Measurements from ENCODE around the gene SAMHD1. TPM values are rescaled to one million over a fixed set of nuclear protein-coding genes. Genes with fewer than 3 reads are reported as not detected.
"Not testable (repeated sequence)": the region's sequence is repeated elsewhere in the genome, so short reads cannot be mapped to it uniquely, and the experiment has no call there.

Gene SAMHD1
- total RNA-seq, 4 donors from 2014 or later: 76.8 to 172 (median 104) TPM

GRCh38 chr20:36919715-36920333, 31.7 kb downstream of the SAMHD1 start:
- H3K4me1 ChIP-seq: no peaks in the 10 kb centered on the region
- H3K36me3 ChIP-seq: no peaks in the 10 kb centered on the region
- no peak overlapping the region for H3K27ac ChIP-seq
- no peaks in the 10 kb centered on the region for H3K27me3 ChIP-seq
- DNase-seq: no peak
- H3K4me3 ChIP-seq: no peak overlapping the region
- no peaks in the 10 kb centered on the region for H3K9me3 ChIP-seq
- TF ChIP-seq POLR2A (IDR thresholded peaks at IDR 0.05): no peak
- TF ChIP-seq CTCF (IDR thresholded peaks at IDR 0.05): peak; percentile 65 to 82 (median 77)
- intact Hi-C loops (cut with DNase I; ENCODE audit: low total_unique reads): no loop called here

DNA sequence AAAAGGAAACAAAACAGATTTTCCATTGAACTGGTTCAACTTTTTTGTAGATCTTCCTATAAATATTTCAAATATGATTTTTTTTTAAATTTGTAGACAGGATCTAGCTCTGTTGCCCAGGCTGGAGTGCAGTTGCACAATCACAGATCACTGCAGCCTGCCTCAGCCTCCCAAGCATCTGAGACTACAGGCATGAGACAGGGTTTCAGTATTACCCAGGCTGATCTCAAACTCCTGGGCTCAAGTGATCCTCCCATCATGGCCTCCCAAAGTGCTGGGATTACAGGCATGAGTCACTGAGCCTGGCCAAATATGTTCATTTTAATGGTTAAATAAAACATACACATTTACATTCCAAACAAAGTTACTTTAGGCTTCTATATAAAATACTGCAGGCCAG, 33.6 kb downstream of the SAMHD1 start:
- no peaks in the 10 kb centered on the region for H3K4me1 ChIP-seq
- H3K36me3 ChIP-seq: no peaks in the 10 kb centered on the region
- no peaks in the 10 kb centered on the region for H3K9me3 ChIP-seq
- no peak for DNase-seq
- intact Hi-C loops (cut with DNase I; ENCODE audit: low total_unique reads): no loop called here
- H3K27me3 ChIP-seq: no peaks in the 10 kb centered on the region
- TF ChIP-seq CTCF (IDR thresholded peaks at IDR 0.05) (no peak), POLR2A (IDR thresholded peaks at IDR 0.05) (no peak)
- H3K4me3 ChIP-seq: no peak overlapping the region
- H3K27ac ChIP-seq: no peak overlapping the region

DNA sequence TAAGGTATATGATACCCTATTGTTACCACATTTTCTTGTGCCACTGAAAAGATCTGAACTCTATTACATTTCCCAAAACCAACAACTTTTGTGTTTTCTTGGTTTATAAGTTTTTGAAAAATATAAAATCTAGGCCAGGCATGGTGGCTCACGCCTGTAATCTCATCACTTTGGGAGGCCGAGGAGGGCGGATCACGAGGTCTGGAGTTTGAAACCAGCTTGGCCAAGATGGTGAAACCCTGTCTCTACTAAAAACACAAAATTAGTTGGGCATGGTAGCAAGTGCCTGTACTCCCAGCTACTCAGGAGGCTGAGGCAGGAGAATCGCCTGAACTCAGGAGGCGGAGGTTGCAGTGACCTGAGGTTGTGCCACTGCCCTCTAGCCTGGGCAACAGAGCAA, 34.3 kb downstream of the SAMHD1 start:
- no peaks in the 10 kb centered on the region for H3K36me3 ChIP-seq

DNA sequence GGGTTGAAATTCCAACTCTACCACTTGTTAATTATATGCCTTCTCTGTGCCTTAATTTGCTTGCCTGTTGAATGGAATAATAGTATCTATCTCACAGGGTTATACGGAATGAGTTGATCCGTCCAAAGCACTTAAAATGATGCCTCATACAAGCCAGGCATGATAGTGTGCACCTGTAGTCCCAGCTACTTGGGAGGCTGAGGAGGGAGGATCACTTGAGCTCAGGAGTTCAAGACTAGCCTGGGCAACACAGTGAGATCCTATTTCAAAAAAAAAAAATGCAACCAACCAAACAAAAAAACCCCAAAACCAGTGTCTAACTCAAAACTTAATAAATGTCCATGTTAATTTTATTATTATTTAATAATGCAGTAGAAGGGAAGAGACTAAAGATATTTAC, 35.3 kb downstream of the SAMHD1 start:
- H3K4me1 ChIP-seq: no peaks in the 10 kb centered on the region
- no peaks in the 10 kb centered on the region for H3K36me3 ChIP-seq
- H3K9me3 ChIP-seq: no peaks in the 10 kb centered on the region
- DNase-seq: no peak
- no peaks in the 10 kb centered on the region for H3K27me3 ChIP-seq
- no peak overlapping the region for H3K4me3 ChIP-seq
- intact Hi-C loops (cut with DNase I; ENCODE audit: low total_unique reads): no loop called here
- H3K27ac ChIP-seq: no peak overlapping the region
- no peak for TF ChIP-seq POLR2A (IDR thresholded peaks at IDR 0.05)
- TF ChIP-seq CTCF (IDR thresholded peaks at IDR 0.05): no peak

More for the DNA sequence above, 34.3 kb downstream of the SAMHD1 start:
- Histone ChIP-seq H3K4me3 (no peak overlapping the region), H3K27me3 (no peaks in the 10 kb centered on the region), H3K9me3 (no peaks in the 10 kb centered on the region), H3K27ac (no peak overlapping the region), H3K4me1 (no peaks in the 10 kb centered on the region)
- TF ChIP-seq CTCF (IDR thresholded peaks at IDR 0.05): no peak
- no peak for TF ChIP-seq POLR2A (IDR thresholded peaks at IDR 0.05)
- intact Hi-C loops (cut with DNase I; ENCODE audit: low total_unique reads): no loop called here
- no peak for DNase-seq

DNA sequence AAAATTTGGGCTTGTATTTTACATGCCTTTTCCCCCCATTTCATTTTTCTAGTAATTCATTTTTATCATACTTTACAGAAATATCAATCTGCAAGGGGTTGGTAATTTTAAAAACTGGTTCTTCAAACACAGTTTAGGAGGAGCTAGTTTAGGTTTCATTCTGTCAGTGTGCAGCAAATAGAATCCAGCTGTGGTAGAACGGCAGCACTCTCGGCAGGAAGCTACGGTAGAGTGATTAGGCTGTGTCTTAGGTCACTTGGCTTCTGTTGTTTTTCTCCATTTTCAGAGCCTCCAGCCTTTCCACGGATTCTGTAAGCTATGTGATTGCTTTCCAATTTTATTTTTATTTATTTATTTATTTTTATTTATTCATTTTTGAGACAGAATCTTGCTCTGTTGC, 42.9 kb downstream of the SAMHD1 start:
- H3K27ac ChIP-seq: no peak overlapping the region

GRCh38 chr20:36906086-36906485, 45.4 kb downstream of the SAMHD1 start:
- intact Hi-C loops (cut with DNase I; ENCODE audit: low total_unique reads); H3K27me3 ChIP-seq; H3K27ac ChIP-seq; DNase-seq; H3K4me1 ChIP-seq; H3K36me3 ChIP-seq; H3K9me3 ChIP-seq; H3K4me3 ChIP-seq: not testable (repeated sequence)

More for the DNA sequence above, 42.9 kb downstream of the SAMHD1 start:
- no peak for DNase-seq
- Histone ChIP-seq H3K4me3 (no peak overlapping the region), H3K27me3 (no peaks in the 10 kb centered on the region), H3K9me3 (no peaks in the 10 kb centered on the region), H3K36me3 (no peaks in the 10 kb centered on the region), H3K4me1 (no peaks in the 10 kb centered on the region)
- intact Hi-C loops (cut with DNase I; ENCODE audit: low total_unique reads): no loop called here
- TF ChIP-seq CTCF (IDR thresholded peaks at IDR 0.05) (no peak), POLR2A (IDR thresholded peaks at IDR 0.05) (no peak)

DNA sequence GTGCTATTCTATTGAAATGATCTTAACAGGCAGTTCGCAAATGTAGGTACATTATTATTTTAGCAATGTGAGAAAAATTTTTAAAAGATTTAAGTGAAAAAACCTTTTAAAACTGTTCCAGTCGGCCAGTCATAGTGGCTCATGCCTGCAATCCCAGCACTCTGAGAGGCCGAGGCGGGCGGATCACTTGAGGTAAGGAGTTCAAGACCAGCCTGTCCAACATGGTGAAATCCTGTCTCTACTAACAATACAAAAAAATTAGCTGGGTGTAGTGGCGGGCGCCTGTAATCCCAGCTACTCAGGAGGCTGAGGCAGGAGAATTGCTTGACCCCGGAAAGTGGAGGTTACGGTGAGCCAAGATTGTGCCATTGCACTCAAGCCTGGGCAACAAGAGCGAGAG, 45.9 kb downstream of the SAMHD1 start:
- H3K27me3 ChIP-seq; DNase-seq; H3K36me3 ChIP-seq; H3K4me1 ChIP-seq; H3K27ac ChIP-seq; H3K9me3 ChIP-seq; H3K4me3 ChIP-seq; intact Hi-C loops (cut with DNase I; ENCODE audit: low total_unique reads): not testable (repeated sequence)

Data from uterus (tissue), 4 donors.